ENCODE data around the gene BMAL2. TPM values are rescaled to one million over a fixed set of nuclear protein-coding genes. Genes with fewer than 3 reads are reported as not detected.

The BMAL2 gene
- polyA plus RNA-seq, 2 of the 4 experiments (the other 2 are of a cell fraction), result 13.5 to 23.1 TPM

DNA sequence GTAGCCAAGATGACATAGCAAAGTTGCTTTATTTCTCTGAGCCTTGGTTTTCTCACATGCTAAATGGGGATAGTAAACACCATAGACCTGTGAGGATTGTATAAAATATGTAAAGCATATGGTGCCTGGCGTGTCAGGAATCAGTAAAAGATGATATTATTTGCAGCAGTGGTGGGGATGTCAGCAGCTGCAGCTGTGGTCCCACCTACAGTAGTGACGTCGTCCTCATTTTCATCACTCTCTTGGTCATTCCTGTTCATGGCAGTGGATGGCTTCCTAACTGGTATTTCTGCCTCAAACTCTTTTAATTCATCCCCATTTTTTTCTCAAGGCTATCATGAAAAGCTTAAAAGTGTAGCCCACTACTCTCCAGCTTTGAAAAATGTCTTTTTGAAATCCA, 12.1 kb downstream of the BMAL2 start:
- CTCF ChIA-PET, result interaction anchor here (0.9 to 1.4 kb wide), 2 partner anchors 13 to 36 kb away, joined by 3 read pairs; no protein-coding TSS in a partner anchor

GRCh38 chr12:27345376-27345775, 12.7 kb downstream of the BMAL2 start:
- peak overlapping the region in 1 of 2 experiments; percentile 79; a peak in 1 of 6 replicates for H3K27ac ChIP-seq

More for the DNA sequence above, 12.1 kb downstream of the BMAL2 start:
- 0 out of 6 replicates have a peak, but pooled peaks of 1 of the 2 experiments have one; percentile 11 for ATAC-seq
- 60% methylated on average over 3 of the region's 3 CpGs for WGBS (ENCODE audit: missing lambda C conversion rate)
- Histone ChIP-seq H3K27ac (peak overlapping the region in 1 of 2 experiments; percentile 79; a peak in 2 of 6 replicates), H3K9me3 (no peaks in the 10 kb centered on the region), H3K4me1 (peaks cover 30% of the 10 kb centered on the region), H3K4me3 (no peak overlapping the region), H3K4me2 (no peak overlapping the region)
- POLR2A ChIA-PET, result no interaction called here
- TF ChIP-seq PHF8 (IDR thresholded peaks at IDR 0.05; ENCODE audit: borderline replicate concordance, low read depth) (no peak), NFE2L2 (conservative IDR thresholded peaks at IDR 0.05; ENCODE audit: low read length) (no peak), EHF (CRISPR knock-in tag; IDR thresholded peaks at IDR 0.05) (no peak), POLR2AphosphoS2 (conservative IDR thresholded peaks at IDR 0.05; ENCODE audit: low read length) (no peak)
- no peak for FAIRE-seq
- DNase-seq (ENCODE audit: low read depth in 1 of 2, low spot score in 1 of 2), result no peak

More at GRCh38 chr12:27345376-27345775, 12.7 kb downstream of the BMAL2 start:
- H3K4me3 ChIP-seq, result no peak overlapping the region
- no peak for TF ChIP-seq ZNF302 (CRISPR knock-in tag; IDR thresholded peaks at IDR 0.05)
- TF ChIP-seq HOXB5 (CRISPR knock-in tag; IDR thresholded peaks at IDR 0.05), result no peak
- TF ChIP-seq, protein P1, sequence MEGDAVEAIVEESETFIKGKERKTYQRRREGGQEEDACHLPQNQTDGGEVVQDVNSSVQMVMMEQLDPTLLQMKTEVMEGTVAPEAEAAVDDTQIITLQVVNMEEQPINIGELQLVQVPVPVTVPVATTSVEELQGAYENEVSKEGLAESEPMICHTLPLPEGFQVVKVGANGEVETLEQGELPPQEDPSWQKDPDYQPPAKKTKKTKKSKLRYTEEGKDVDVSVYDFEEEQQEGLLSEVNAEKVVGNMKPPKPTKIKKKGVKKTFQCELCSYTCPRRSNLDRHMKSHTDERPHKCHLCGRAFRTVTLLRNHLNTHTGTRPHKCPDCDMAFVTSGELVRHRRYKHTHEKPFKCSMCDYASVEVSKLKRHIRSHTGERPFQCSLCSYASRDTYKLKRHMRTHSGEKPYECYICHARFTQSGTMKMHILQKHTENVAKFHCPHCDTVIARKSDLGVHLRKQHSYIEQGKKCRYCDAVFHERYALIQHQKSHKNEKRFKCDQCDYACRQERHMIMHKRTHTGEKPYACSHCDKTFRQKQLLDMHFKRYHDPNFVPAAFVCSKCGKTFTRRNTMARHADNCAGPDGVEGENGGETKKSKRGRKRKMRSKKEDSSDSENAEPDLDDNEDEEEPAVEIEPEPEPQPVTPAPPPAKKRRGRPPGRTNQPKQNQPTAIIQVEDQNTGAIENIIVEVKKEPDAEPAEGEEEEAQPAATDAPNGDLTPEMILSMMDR (IDR thresholded peaks at IDR 0.05), result no peak
- no peak for TF ChIP-seq TP53 (CRISPR knock-in tag; IDR thresholded peaks at IDR 0.05)
- no peak for TF ChIP-seq EHF (CRISPR knock-in tag; IDR thresholded peaks at IDR 0.05)
- no peak for TF ChIP-seq RAD21 (conservative IDR thresholded peaks at IDR 0.05 in 1 of 2, IDR thresholded peaks at IDR 0.05 in 1 of 2)
- TF ChIP-seq, protein P2, sequence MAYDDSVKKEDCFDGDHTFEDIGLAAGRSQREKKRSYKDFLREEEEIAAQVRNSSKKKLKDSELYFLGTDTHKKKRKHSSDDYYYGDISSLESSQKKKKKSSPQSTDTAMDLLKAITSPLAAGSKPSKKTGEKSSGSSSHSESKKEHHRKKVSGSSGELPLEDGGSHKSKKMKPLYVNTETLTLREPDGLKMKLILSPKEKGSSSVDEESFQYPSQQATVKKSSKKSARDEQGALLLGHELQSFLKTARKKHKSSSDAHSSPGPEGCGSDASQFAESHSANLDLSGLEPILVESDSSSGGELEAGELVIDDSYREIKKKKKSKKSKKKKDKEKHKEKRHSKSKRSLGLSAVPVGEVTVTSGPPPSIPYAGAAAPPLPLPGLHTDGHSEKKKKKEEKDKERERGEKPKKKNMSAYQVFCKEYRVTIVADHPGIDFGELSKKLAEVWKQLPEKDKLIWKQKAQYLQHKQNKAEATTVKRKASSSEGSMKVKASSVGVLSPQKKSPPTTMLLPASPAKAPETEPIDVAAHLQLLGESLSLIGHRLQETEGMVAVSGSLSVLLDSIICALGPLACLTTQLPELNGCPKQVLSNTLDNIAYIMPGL (CRISPR knock-in tag; IDR thresholded peaks at IDR 0.05; ENCODE audit: borderline replicate concordance), result no peak
- TF ChIP-seq KDM5A (IDR thresholded peaks at IDR 0.05), result no peak
- TF ChIP-seq ATOH8 (CRISPR knock-in tag; IDR thresholded peaks at IDR 0.05; ENCODE audit: low read depth), result no peak
- TF ChIP-seq HDAC2 (IDR thresholded peaks at IDR 0.05), result no peak
- no peak for TF ChIP-seq GATA3 (IDR thresholded peaks at IDR 0.05; ENCODE audit: borderline replicate concordance)
- TF ChIP-seq HEYL (CRISPR knock-in tag; IDR thresholded peaks at IDR 0.05), result no peak
- no peak for TF ChIP-seq CEBPB (IDR thresholded peaks at IDR 0.05)
- no peak for TF ChIP-seq USF2 (IDR thresholded peaks at IDR 0.05)
- no peak for TF ChIP-seq CHD2 (IDR thresholded peaks at IDR 0.05; ENCODE audit: low read length, partially characterized antibody)
- TF ChIP-seq, protein P3, sequence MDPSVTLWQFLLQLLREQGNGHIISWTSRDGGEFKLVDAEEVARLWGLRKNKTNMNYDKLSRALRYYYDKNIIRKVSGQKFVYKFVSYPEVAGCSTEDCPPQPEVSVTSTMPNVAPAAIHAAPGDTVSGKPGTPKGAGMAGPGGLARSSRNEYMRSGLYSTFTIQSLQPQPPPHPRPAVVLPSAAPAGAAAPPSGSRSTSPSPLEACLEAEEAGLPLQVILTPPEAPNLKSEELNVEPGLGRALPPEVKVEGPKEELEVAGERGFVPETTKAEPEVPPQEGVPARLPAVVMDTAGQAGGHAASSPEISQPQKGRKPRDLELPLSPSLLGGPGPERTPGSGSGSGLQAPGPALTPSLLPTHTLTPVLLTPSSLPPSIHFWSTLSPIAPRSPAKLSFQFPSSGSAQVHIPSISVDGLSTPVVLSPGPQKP (IDR thresholded peaks at IDR 0.05; ENCODE audit: low read depth, low read length), result no peak
- TF ChIP-seq PHF8 (IDR thresholded peaks at IDR 0.05; ENCODE audit: borderline replicate concordance, low read depth), result no peak
- no peak for TF ChIP-seq CBX8 (IDR thresholded peaks at IDR 0.05)
- no peak for TF ChIP-seq SREBF2 (IDR thresholded peaks at IDR 0.05)
- no peak for TF ChIP-seq MAZ (IDR thresholded peaks at IDR 0.05; ENCODE audit: borderline replicate concordance, low read depth, low read length)
- H3K4me1 ChIP-seq, result peaks cover 30% of the 10 kb centered on the region
- POLR2A ChIA-PET, result no interaction called here
- no peaks in the 10 kb centered on the region for H3K9me3 ChIP-seq
- no peak for FAIRE-seq
- no peak overlapping the region for H3K4me2 ChIP-seq
- CTCF ChIA-PET, result interaction anchor here (0.9 to 1.4 kb wide), 2 partner anchors 13 to 35 kb away, joined by 3 read pairs; no protein-coding TSS in a partner anchor
- no peak for ATAC-seq
- DNase-seq (ENCODE audit: low read depth in 1 of 2, low spot score in 1 of 2), result no peak
- WGBS (ENCODE audit: missing lambda C conversion rate), result 88% methylated on average over 4 of the region's 4 CpGs
